Tibial nerve (tissue), 4 donors: Measurements from ENCODE around the gene GRB10.

Experiments used
- EP300 ChIP-seq, 2 donors: sonication (generic); formaldehyde crosslinking; IDR thresholded peaks; one replicate each; pipeline ENCODE4 v1.6.1; 2017; ENCODE audit warnings: antibody characterized with exemption in 2 of 2, mild to moderate bottlenecking in 1 of 2
- POLR2A ChIP-seq, 2 donors: fragments of 450-650 bp; IDR thresholded peaks; one replicate each; pipeline ENCODE4 v1.6.1; 2017; ENCODE audit warnings: antibody characterized with exemption in 2 of 2, mild to moderate bottlenecking in 2 of 2, moderate library complexity in 2 of 2
- TF ChIP-seq, protein P1 (sequence below), 5 experiments: fragments of 200-600 bp in 3 of 5; fragments of 450-650 bp in 2 of 5; sonication (generic) in 3 of 5; IDR thresholded peaks; one replicate each; pipeline ENCODE4 v1.5.1; 2016 to 2019; ENCODE audit warnings: antibody characterized with exemption in 5 of 5, mild to moderate bottlenecking in 3 of 5, moderate library complexity in 2 of 5

DNA sequence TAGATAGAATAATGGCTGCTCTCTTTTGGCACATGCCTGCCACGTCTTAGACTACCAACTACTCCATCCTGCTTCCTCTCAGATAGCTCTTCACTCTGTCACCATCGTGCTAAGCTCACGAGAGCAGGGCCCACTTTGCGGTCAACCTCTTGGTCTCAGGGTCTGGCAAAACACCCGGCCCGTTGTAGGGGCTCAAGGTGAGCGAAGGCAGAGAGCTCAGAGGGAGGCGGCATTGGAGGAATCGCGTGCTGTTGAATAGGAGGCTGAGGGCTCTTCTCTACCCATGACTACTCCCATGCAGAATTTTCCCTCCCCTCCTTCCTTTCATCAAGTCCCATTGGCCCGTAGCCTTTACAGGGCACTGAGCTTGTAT, 116.6 kb downstream of the GRB10 start:
- TF ChIP-seq, protein P1, sequence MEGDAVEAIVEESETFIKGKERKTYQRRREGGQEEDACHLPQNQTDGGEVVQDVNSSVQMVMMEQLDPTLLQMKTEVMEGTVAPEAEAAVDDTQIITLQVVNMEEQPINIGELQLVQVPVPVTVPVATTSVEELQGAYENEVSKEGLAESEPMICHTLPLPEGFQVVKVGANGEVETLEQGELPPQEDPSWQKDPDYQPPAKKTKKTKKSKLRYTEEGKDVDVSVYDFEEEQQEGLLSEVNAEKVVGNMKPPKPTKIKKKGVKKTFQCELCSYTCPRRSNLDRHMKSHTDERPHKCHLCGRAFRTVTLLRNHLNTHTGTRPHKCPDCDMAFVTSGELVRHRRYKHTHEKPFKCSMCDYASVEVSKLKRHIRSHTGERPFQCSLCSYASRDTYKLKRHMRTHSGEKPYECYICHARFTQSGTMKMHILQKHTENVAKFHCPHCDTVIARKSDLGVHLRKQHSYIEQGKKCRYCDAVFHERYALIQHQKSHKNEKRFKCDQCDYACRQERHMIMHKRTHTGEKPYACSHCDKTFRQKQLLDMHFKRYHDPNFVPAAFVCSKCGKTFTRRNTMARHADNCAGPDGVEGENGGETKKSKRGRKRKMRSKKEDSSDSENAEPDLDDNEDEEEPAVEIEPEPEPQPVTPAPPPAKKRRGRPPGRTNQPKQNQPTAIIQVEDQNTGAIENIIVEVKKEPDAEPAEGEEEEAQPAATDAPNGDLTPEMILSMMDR (IDR thresholded peaks at IDR 0.05), result no peak
- TF ChIP-seq POLR2A (IDR thresholded peaks at IDR 0.05), result no peak
- no peak for TF ChIP-seq EP300 (IDR thresholded peaks at IDR 0.05)
